Progenitor cell of endocrine pancreas (in vitro differentiated cells): ENCODE measurements around the gene FREM2. TPM values are rescaled to one million over a fixed set of nuclear protein-coding genes. Genes with fewer than 3 reads are reported as not detected.

Source experiments
- DNase-seq: peaks from one replicate; pipeline ENCODE4 v3.0.0; 2021; ENCODE audit warnings: low spot score; ENCODE audit not compliant: unreplicated experiment
- H3K27ac Mint-ChIP-seq: 2 replicates; pipeline ENCODE4 v1.8.0; 2021; ENCODE audit warnings: mild to moderate bottlenecking, moderate library complexity, mixed read lengths
- H3K27me3 Mint-ChIP-seq: 2 replicates; pipeline ENCODE4 v1.8.0; 2021; ENCODE audit warnings: mixed read lengths
- H3K36me3 Mint-ChIP-seq: 2 replicates; pipeline ENCODE4 v1.8.0; 2022; ENCODE audit warnings: mixed read lengths; ENCODE audit not compliant: insufficient read depth
- H3K4me1 Mint-ChIP-seq: 2 replicates; pipeline ENCODE4 v1.8.0; 2021; ENCODE audit warnings: low read depth, mixed read lengths
- H3K4me3 Mint-ChIP-seq: 2 replicates; pipeline ENCODE4 v1.8.0; 2021; ENCODE audit warnings: low read depth, mild to moderate bottlenecking, moderate library complexity, mixed read lengths
- H3K9me3 Mint-ChIP-seq: 2 replicates; pipeline ENCODE4 v1.8.0; 2021; ENCODE audit warnings: low read depth, mixed read lengths
- total RNA-seq: library from RNA; stranded (reverse); gene quantifications from 2 replicates; pipeline ENCODE4 v1.2.1, GENCODE V29; 2021
- TF ChIP-seq, protein P1 (sequence below): fragments of 200-600 bp; sonication (generic); IDR thresholded peaks from one replicate; pipeline ENCODE4 v1.5.0; 2021; ENCODE audit warnings: antibody characterized with exemption, mild to moderate bottlenecking; ENCODE audit not compliant: unreplicated experiment

Gene FREM2
- total RNA-seq, 1 donor from 2014 or later: 75.3 TPM

DNA sequence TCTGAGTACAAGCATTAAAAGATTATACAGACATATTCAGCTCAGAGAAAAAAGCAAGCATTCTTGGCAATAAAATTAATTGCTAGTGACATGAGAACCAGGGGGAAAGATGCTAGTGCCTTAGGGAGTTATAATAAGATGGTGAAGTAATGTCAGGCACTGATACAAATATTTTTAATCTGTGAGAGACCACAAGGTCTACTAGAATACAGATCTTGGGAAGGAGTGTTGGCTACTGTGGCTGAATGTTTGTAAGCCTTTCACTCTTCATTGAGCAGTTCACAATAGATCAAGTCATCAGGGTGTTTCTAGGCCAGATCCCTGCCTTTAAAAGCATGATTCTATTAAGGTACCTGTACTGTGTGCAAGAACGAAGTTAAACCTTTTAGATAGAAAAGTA is 16.4 kb downstream of the FREM2 start:
- H3K27me3 Mint-ChIP-seq: no peaks in the 10 kb centered on the region
- no peak overlapping the region for H3K27ac Mint-ChIP-seq
- peaks cover 14% of the 10 kb centered on the region for H3K4me1 Mint-ChIP-seq
- no peak overlapping the region for H3K4me3 Mint-ChIP-seq
- no peaks in the 10 kb centered on the region for H3K9me3 Mint-ChIP-seq
- TF ChIP-seq, protein P1, sequence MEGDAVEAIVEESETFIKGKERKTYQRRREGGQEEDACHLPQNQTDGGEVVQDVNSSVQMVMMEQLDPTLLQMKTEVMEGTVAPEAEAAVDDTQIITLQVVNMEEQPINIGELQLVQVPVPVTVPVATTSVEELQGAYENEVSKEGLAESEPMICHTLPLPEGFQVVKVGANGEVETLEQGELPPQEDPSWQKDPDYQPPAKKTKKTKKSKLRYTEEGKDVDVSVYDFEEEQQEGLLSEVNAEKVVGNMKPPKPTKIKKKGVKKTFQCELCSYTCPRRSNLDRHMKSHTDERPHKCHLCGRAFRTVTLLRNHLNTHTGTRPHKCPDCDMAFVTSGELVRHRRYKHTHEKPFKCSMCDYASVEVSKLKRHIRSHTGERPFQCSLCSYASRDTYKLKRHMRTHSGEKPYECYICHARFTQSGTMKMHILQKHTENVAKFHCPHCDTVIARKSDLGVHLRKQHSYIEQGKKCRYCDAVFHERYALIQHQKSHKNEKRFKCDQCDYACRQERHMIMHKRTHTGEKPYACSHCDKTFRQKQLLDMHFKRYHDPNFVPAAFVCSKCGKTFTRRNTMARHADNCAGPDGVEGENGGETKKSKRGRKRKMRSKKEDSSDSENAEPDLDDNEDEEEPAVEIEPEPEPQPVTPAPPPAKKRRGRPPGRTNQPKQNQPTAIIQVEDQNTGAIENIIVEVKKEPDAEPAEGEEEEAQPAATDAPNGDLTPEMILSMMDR: no peak
- no peak for DNase-seq
- peaks cover 22% of the 10 kb centered on the region for H3K36me3 Mint-ChIP-seq

DNA sequence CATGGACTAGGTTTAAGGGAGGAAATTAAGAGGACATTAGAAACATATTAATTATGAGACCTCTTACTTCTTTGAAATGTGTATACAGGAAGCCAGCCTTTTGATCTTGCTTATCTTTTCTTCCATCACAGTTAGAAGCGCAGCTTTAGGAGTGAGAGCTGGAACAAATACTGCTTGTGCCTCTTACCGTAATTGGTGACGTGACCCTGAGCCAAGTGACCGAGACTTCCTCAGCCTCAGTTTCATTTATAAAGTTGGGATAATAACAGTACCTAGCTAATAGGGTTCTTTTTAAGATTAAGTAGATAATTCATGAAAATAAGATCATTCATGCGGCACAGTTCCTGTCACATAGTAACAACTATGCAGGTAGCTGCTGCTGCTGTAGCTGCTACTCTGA is 18.5 kb downstream of the FREM2 start:
- TF ChIP-seq, protein P1: no peak
- H3K27ac Mint-ChIP-seq: no peak overlapping the region
- no peak overlapping the region for H3K4me3 Mint-ChIP-seq
- DNase-seq: no peak
- H3K4me1 Mint-ChIP-seq: peaks cover 14% of the 10 kb centered on the region
- peaks cover 14% of the 10 kb centered on the region for H3K36me3 Mint-ChIP-seq
- no peaks in the 10 kb centered on the region for H3K9me3 Mint-ChIP-seq
- H3K27me3 Mint-ChIP-seq: no peaks in the 10 kb centered on the region

DNA sequence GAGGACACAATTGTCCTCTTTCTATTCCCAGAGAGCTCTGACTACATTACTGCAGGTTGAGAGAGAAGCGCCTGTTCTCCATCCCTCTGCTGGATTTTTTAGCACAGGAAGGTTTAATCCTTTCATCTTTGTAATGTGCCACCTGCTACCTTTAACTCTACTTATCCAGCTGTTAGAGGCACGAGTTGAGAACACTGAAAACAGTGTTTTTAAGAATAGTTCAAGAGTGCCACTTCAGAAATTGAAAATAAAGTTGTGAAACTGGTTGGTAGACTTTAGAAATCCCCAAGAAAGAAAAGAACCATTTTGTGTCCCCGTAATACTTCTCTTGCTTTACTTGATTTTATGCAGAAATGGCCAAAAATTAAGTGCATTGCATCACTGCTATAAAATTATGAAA is 20.6 kb downstream of the FREM2 start:
- no peak for DNase-seq
- H3K4me3 Mint-ChIP-seq: no peak overlapping the region
- peaks cover 10% of the 10 kb centered on the region for H3K36me3 Mint-ChIP-seq
- no peaks in the 10 kb centered on the region for H3K27me3 Mint-ChIP-seq
- TF ChIP-seq, protein P1: no peak
- H3K9me3 Mint-ChIP-seq: no peaks in the 10 kb centered on the region
- H3K27ac Mint-ChIP-seq: no peak overlapping the region
- H3K4me1 Mint-ChIP-seq: peaks cover 9% of the 10 kb centered on the region

DNA sequence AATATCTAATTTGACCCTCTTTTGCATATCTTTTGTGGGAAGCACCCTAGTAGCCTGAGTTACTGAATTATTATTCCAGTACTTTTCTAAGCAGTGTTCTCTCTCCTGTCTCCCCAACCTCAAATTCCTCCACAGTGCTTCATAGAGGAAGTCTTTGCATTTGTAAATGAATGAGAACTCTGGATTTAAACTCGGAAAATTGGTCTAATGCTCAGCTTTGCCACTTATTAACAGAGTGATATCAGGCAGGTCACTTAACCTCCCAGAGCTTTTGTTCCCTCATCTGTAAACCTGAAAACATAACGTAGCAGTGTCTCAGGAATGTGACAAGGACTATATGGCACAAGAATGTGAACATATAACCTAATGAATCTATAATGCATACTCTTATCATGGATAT is 26.2 kb downstream of the FREM2 start:
- Mint-ChIP-seq H3K9me3 (no peaks in the 10 kb centered on the region), H3K4me1 (peaks cover 17% of the 10 kb centered on the region), H3K4me3 (no peak overlapping the region), H3K27me3 (no peaks in the 10 kb centered on the region), H3K36me3 (peaks cover 10% of the 10 kb centered on the region), H3K27ac (peak overlapping the region; percentile 5)
- DNase-seq: no peak
- TF ChIP-seq, protein P1: no peak

DNA sequence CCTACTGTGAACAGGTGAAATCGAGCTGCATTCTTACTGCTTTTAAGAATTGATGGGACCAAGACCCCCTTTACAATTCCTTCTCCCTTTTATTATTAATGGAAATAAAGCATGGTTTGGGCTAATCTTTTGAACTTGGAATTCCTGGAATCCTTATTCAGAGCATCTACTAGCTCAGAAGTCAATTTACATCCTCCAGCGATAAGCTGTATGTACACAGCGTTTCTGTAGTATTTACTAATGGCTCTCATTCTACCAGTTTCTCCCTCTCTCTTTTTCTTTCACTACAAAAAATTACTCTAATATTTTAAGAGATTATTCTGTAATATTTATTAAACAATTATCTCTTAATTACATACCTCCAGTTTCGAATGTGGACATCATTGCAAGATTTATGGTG is 31.5 kb downstream of the FREM2 start:
- TF ChIP-seq, protein P1: no peak
- Mint-ChIP-seq H3K36me3 (peaks cover 7% of the 10 kb centered on the region), H3K27ac (no peak overlapping the region), H3K27me3 (no peaks in the 10 kb centered on the region), H3K9me3 (no peaks in the 10 kb centered on the region), H3K4me3 (no peak overlapping the region), H3K4me1 (peaks cover 16% of the 10 kb centered on the region)
- no peak for DNase-seq
